Measurements from ENCODE around the gene TOR2A. TPM values are rescaled to one million over a fixed set of nuclear protein-coding genes. Genes with fewer than 3 reads are reported as not detected.

TOR2A gene
- total RNA-seq, 1 experiment from 2014 or later = 13.2 TPM

DNA sequence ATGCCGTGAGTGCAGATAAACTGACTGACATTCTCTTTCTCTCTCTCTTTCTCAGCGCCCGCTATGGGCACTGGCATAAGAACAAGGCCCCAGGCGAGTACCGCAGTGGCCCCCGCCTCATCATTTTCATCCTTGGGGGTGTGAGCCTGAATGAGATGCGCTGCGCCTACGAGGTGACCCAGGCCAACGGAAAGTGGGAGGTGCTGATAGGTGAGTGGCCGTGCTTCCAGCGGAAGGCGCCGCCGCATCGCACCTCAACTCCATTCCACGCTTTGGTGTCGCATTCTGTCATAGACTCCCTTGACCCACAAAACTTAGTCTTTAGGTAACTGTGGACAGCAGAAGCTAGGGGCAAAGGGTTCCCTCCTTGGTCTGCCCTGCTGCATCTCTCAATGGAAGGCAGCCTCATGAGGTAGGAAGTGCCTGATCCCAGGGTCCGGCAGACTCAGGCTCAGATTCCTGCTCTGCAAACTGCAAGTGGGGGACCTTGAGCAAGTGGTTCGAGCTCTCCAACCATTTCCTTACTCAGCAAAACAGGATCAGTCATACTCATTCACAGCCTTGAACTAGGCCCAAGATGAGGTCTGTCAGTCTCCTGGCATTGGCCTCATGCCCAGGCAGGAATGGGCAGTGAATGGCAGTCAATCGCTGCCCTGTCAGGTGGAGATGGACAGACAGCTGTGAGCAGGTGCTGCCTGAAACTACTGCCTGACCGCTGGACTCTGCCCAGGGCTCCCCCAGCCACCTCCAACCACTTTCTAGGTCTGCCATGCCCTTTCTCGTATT is 52.5 kb downstream of the TOR2A start:
- H4K91ac ChIP-seq (ENCODE audit: insufficient read length, low read depth, low read length) = no peak overlapping the region
- no peak overlapping the region for H4K5ac ChIP-seq (ENCODE audit: insufficient read length, low read depth, low read length)
- no peaks in the 10 kb centered on the region for H3K27me3 ChIP-seq (ENCODE audit: insufficient read depth, low read length)
- H3T11ph ChIP-seq (ENCODE audit: low read length) = no peak overlapping the region
- no CpG with 5 or more reads among the region's 23 CpGs for WGBS (ENCODE audit: extremely low coverage, insufficient read length, low lambda C conversion rate)
- no peak overlapping the region for H3K9ac ChIP-seq (ENCODE audit: extremely low read depth, insufficient read length, low read length)
- no peak for DNase-seq
- H3K9me3 Mint-ChIP-seq = no peaks in the 10 kb centered on the region
- H3K4me1 ChIP-seq (ENCODE audit: insufficient read depth, low read length) = no peaks in the 10 kb centered on the region
- H3K27ac Mint-ChIP-seq = no peak overlapping the region; a peak in 2 of 7 replicates
- no peak overlapping the region for H3K4me2 ChIP-seq (ENCODE audit: insufficient read depth, insufficient read length, low read length)
- peaks cover 23 to 43% (median 30%) of the 10 kb centered on the region in 3 experiments; a peak in 6 of 7 replicates for H3K36me3 Mint-ChIP-seq (ENCODE audit: insufficient read depth in 1 of 3, low read depth in 3 of 3)
- H3K4me1 Mint-ChIP-seq = no peaks in the 10 kb centered on the region
- TF ChIP-seq, protein P1, sequence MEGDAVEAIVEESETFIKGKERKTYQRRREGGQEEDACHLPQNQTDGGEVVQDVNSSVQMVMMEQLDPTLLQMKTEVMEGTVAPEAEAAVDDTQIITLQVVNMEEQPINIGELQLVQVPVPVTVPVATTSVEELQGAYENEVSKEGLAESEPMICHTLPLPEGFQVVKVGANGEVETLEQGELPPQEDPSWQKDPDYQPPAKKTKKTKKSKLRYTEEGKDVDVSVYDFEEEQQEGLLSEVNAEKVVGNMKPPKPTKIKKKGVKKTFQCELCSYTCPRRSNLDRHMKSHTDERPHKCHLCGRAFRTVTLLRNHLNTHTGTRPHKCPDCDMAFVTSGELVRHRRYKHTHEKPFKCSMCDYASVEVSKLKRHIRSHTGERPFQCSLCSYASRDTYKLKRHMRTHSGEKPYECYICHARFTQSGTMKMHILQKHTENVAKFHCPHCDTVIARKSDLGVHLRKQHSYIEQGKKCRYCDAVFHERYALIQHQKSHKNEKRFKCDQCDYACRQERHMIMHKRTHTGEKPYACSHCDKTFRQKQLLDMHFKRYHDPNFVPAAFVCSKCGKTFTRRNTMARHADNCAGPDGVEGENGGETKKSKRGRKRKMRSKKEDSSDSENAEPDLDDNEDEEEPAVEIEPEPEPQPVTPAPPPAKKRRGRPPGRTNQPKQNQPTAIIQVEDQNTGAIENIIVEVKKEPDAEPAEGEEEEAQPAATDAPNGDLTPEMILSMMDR (conservative IDR thresholded peaks at IDR 0.05) = no peak
- no peak overlapping the region for H2BK15ac ChIP-seq (ENCODE audit: low read depth, low read length)
- H2BK12ac ChIP-seq (ENCODE audit: insufficient read length, low read depth, low read length) = no peak overlapping the region
- H3K4me3 Mint-ChIP-seq = no peak overlapping the region
- H3K79me2 ChIP-seq (ENCODE audit: insufficient read depth, low read length) = no peaks in the 10 kb centered on the region
- H3K23ac ChIP-seq (ENCODE audit: insufficient read length, low read depth, low read length) = no peak overlapping the region
- H3K27me3 Mint-ChIP-seq (ENCODE audit: low read depth) = no peaks in the 10 kb centered on the region
- H2BK5ac ChIP-seq (ENCODE audit: insufficient read length, low read length) = no peak overlapping the region
- no peak overlapping the region for H3K27ac ChIP-seq (ENCODE audit: insufficient read length, low read depth, low read length)
- no peaks in the 10 kb centered on the region for H3K79me1 ChIP-seq (ENCODE audit: insufficient read depth, low read depth, low read length, poor library complexity, severe bottlenecking)
- H3K23me2 ChIP-seq (ENCODE audit: insufficient read length, low read depth, low read length, poor library complexity, severe bottlenecking) = no peaks in the 10 kb centered on the region
- H2BK120ac ChIP-seq (ENCODE audit: low read depth, low read length, poor library complexity, severe bottlenecking) = no peak overlapping the region
- H4K20me1 ChIP-seq (ENCODE audit: control insufficient read depth, insufficient read depth, insufficient read length) = no peaks in the 10 kb centered on the region
- H2AK5ac ChIP-seq (ENCODE audit: insufficient read length, low read length) = no peak overlapping the region
- H3K18ac ChIP-seq (ENCODE audit: insufficient read length, low read depth, low read length) = no peak overlapping the region
- no peak overlapping the region for H3K14ac ChIP-seq (ENCODE audit: insufficient read depth, low read length)
- H3K9me3 ChIP-seq (ENCODE audit: control insufficient read depth, low read depth, low read length) = no peaks in the 10 kb centered on the region
- H2AFZ ChIP-seq (ENCODE audit: low read length) = no peak overlapping the region
- no peak overlapping the region for H3K4ac ChIP-seq (ENCODE audit: low read depth, low read length)
- H2BK20ac ChIP-seq (ENCODE audit: low read depth, low read length, poor library complexity, severe bottlenecking) = no peak overlapping the region
- H4K8ac ChIP-seq (replicated peaks; ENCODE audit: insufficient read length, low read depth, low read length) = no peak overlapping the region
- no peak overlapping the region for H3K56ac ChIP-seq (ENCODE audit: insufficient read length, low read depth, low read length)

Other genes starting within 250 kb of the TOR2A start
- gene STXBP1, start 123.0 kb downstream of the TOR2A start, total RNA-seq (2021) = 22.1 and 22.3 TPM in 2 replicates
- 0.15 and 0.22 TPM in 2 replicates for gene CFAP157, start 28.3 kb downstream of the TOR2A start, total RNA-seq (2021)
- gene PTRH1, start 19.6 kb downstream of the TOR2A start, total RNA-seq (2021) = 10.6 and 10.9 TPM in 2 replicates
- gene TTC16, start 19.2 kb downstream of the TOR2A start, total RNA-seq (2021) = not detected in 2 replicates
- 1.3 and 1.7 TPM in 2 replicates for gene SH2D3C, start 43.4 kb upstream of the TOR2A start, total RNA-seq (2021)
- gene CDK9, start 50.7 kb upstream of the TOR2A start, total RNA-seq (2021) = 85.7 and 87.8 TPM in 2 replicates
- gene FPGS, start 67.6 kb upstream of the TOR2A start, total RNA-seq (2021) = 68.4 TPM in 2 replicates
- 1.8 and 2.1 TPM in 2 replicates for gene ENG, start 119.4 kb upstream of the TOR2A start, total RNA-seq (2021)
- 31.6 and 41.9 TPM in 2 replicates for gene AK1, start 142.4 kb upstream of the TOR2A start, total RNA-seq (2021)
- 29.8 and 30.2 TPM in 2 replicates for gene ST6GALNAC6, start 164.3 kb upstream of the TOR2A start, total RNA-seq (2021)
- gene ST6GALNAC4, start 181.7 kb upstream of the TOR2A start, total RNA-seq (2021) = 15.4 and 16.5 TPM in 2 replicates
- gene PIP5KL1, start 195.5 kb upstream of the TOR2A start, total RNA-seq (2021) = 9.0 and 11.6 TPM in 2 replicates
- gene DPM2, start 202.6 kb upstream of the TOR2A start, total RNA-seq (2021) = 44.7 and 46.1 TPM in 2 replicates
- 52.3 and 59.5 TPM in 2 replicates for gene EEIG1, start 245.7 kb upstream of the TOR2A start, total RNA-seq (2021)